NCI-H1105 (cell line): ENCODE results near the gene TTC6.

Experiments
- DNase-seq: peaks from one replicate; lab custom pipeline; 2025; lab: John Stamatoyannopoulos, UW

Gene TTC6

GRCh38 chr14:37585101-37585511 is 10.3 kb upstream of the TTC6 start:
- no peak for DNase-seq

GRCh38 chr14:37585971-37586796 is 9.2 kb upstream of the TTC6 start:
- DNase-seq: no peak

GRCh38 chr14:37586797-37587130 is 8.7 kb upstream of the TTC6 start:
- DNase-seq: no peak

DNA sequence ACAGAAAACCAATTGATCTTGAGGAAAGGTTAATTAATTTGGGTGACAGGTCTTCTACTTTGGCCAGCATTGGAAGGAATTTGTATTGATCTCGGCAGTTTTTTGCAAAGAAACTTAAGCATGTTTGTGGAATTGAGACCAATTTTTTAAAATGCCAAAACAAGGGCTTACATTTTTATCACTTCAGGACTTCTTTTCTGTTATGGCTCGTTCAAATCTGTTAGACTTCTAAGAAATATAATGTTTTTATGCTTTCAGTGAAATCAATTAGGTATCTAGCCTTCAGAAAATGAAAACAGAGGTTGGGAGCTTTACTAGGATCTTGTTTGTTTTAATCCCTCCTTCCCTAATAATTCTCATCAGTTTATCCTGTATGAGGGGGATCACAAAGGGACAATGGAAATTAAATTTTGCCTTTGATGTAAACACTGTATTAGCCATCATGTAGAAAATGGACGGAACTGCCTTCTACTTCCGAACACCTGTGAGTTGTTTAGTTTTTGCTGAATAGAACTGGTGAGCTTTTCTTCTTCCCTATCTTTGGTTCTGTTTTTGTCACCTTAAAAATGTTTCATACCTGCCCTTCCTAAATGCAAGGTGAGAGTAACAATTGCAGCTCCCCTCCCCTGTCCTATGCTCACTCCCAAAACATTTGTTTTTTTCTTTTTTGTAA is 8.2 kb upstream of the TTC6 start:
- no peak for DNase-seq

DNA sequence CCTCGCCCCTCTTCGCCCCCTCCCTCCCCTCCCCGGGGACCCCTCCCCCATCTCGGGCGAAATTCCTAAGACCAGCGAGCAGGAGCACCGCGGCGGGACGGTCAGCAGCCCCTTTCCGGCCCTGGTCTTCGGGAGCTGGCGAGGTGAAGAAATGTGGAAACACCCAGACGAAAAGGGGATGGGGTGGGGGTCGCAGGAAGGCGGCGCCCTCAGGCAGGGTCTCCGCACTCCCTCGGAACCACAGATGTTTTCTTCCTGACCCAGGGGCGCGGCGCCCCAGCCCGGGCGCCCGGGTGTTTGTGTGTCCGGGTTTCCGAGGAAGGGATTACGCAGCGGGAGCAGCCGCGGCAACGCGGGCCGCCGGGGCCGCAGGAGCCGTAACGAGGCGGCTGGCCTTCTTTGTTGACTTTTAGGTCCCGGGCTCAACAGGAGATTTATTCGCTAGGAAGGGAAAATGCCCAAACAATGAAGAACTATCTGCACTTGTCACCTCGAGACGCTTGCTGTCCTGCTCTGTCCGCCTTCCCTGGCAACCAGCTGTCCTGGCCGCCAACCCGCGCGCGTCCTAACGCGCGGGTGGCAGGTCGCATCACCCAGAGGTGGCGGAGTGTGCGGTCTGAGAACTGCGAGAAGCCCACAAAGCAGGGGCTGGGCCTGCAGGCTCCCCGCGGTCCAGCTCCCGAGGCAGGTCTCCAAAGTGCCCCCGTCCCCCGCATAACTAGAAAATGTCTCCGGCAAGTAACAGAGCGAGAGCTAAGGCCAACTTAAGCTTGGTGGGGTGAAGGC is 7.4 kb upstream of the TTC6 start:
- no peak for DNase-seq

DNA sequence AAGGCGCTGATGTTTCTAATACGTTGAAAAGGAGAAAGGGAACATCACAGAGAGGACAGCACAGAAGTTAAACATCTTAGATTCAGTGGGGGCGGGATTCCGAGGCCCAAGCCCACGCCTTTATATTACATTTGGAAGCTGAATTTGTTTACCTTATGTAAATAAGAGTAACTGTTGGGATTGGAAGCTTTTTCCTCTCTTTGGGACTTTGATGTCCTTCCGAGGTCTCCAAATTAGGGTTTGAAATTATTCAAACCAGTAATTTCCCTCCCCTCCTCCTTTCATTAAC is 6.8 kb upstream of the TTC6 start:
- DNase-seq: no peak

- peak; percentile 59 for DNase-seq
These were observed 6.3 kb upstream of the TTC6 start for GRCh38 chr14:37588956-37589714.

- DNase-seq: no peak
These were observed 5.6 kb upstream of the TTC6 start for GRCh38 chr14:37589715-37590427.

GRCh38 chr14:37590428-37591139 is 4.8 kb upstream of the TTC6 start:
- DNase-seq: no peak

GRCh38 chr14:37591311-37591940 is 4.0 kb upstream of the TTC6 start:
- peak; percentile 49 for DNase-seq

- no peak for DNase-seq
These were observed 3.4 kb upstream of the TTC6 start for GRCh38 chr14:37591941-37592481.

- DNase-seq: no peak
These were observed 2.7 kb upstream of the TTC6 start for GRCh38 chr14:37592482-37593408.

GRCh38 chr14:37593511-37594237 is 1.8 kb upstream of the TTC6 start:
- DNase-seq: no peak

DNA sequence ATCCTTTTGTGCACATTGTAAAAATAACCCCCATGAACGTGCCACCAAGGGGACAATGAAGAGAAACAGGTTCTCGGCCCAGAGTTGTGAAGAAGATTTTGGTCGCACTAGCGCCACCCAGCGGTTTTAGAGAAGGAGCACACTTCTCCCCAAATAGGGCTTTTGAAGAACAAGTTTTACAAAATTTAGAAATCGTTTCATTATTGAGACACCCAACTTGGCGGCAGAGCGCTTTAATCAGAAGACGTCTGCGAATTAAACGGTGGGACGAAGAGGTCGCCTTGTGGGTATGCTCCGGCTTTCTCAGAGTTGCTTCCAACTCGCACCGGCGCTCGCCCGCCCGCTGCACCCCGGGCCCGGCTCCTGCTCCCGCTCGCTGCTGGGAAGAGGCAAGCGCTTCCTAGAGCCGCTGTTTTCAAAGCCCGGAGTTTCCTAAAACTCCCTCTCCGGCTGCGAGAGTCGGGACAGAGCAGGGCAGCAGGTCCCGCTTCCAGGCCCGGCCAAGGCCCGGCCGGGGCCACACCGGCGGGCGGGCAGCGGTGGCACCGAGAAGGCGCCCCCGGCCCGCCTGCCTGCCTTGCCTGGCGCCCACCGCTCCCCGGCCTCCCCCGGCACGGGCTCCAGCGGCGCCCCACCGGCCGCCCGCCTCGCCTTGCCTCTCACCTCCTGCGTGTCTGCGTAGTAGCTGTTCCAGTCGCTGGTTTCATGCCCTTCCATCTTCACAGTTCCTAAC is 1.0 kb upstream of the TTC6 start:
- peak; percentile 91 for DNase-seq

- peak; percentile 97 for DNase-seq
These were observed 586 bp downstream of the TTC6 start for GRCh38 chr14:37595809-37596621.

GRCh38 chr14:37596790-37597472 is 1.5 kb downstream of the TTC6 start:
- no peak for DNase-seq
